MM.1S (cell line): ENCODE data around the gene EIF3L.

Source experiments
- DNase-seq: peaks from one replicate; pipeline ENCODE4 v3.0.0-alpha.2; 2015
- H2AFZ ChIP-seq: fragments of 300-600 bp; sonication (generic); 2 replicates; pipeline ENCODE4 v1.6.0; 2016; ENCODE audit warnings: antibody characterized with exemption, low read length
- H3F3A ChIP-seq: fragments of 300-600 bp; sonication (generic); 2 replicates; pipeline ENCODE4 v1.6.1; 2016; ENCODE audit warnings: mild to moderate bottlenecking, antibody characterized with exemption, low read length, moderate library complexity, mixed read lengths; ENCODE audit not compliant: insufficient read depth
- H3K27ac ChIP-seq: fragments of 300-600 bp; sonication (generic); 2 replicates; pipeline ENCODE4 v1.5.1; 2016; ENCODE audit warnings: mild to moderate bottlenecking, low read length
- H3K27me3 ChIP-seq: fragments of 300-600 bp; sonication (generic); replicated peaks from 2 replicates; pipeline ENCODE4 v1.6.0; 2016; ENCODE audit warnings: low read length; ENCODE audit not compliant: insufficient read depth
- H3K36me3 ChIP-seq: fragments of 300-600 bp; sonication (generic); replicated peaks from 2 replicates; pipeline ENCODE4 v1.6.1; 2016; ENCODE audit warnings: mild to moderate bottlenecking, low read length, mixed read lengths; ENCODE audit not compliant: insufficient read depth
- H3K4me1 ChIP-seq: fragments of 300-600 bp; sonication (generic); 2 replicates; pipeline ENCODE4 v1.6.1; 2016; ENCODE audit warnings: low read length, mixed read lengths
- H3K4me2 ChIP-seq: fragments of 300-600 bp; sonication (generic); 2 replicates; pipeline ENCODE4 v1.6.0; 2016; ENCODE audit warnings: low read depth, low read length
- H3K4me3 ChIP-seq: fragments of 300-600 bp; sonication (generic); 2 replicates; pipeline ENCODE4 v1.5.1; 2016; ENCODE audit warnings: low read length, mixed read lengths
- H3K79me2 ChIP-seq: fragments of 300-600 bp; sonication (generic); 2 replicates; pipeline ENCODE4 v1.6.1; 2016; ENCODE audit warnings: mixed run types, low read length, mixed read lengths
- H3K9ac ChIP-seq: fragments of 300-600 bp; sonication (generic); 2 replicates; pipeline ENCODE4 v1.6.1; 2016; ENCODE audit warnings: low read length, mixed read lengths
- H3K9me2 ChIP-seq: fragments of 300-600 bp; sonication (generic); replicated peaks from 2 replicates; pipeline ENCODE4 v1.6.1; 2016; ENCODE audit warnings: mild to moderate bottlenecking, low read length, mixed read lengths; ENCODE audit not compliant: insufficient read depth
- H3K9me3 ChIP-seq: fragments of 300-600 bp; sonication (generic); replicated peaks from 2 replicates; pipeline ENCODE4 v1.6.1; 2016; ENCODE audit warnings: mild to moderate bottlenecking, low read length, mixed read lengths; ENCODE audit not compliant: insufficient read depth
- H4K20me1 ChIP-seq: fragments of 300-600 bp; sonication (generic); 2 replicates; pipeline ENCODE4 v1.6.1; 2016; ENCODE audit warnings: mild to moderate bottlenecking, low read length, moderate library complexity, mixed read lengths; ENCODE audit not compliant: insufficient read depth
- EZH2 ChIP-seq: fragments of 300-600 bp; sonication (generic); optimal IDR thresholded peaks from 2 replicates; pipeline ENCODE3; 2017; ENCODE audit warnings: low read depth, mild to moderate bottlenecking, antibody characterized with exemption, low read length, mixed read lengths
- EZH2phosphoT487 ChIP-seq: fragments of 300-600 bp; sonication (generic); IDR thresholded peaks from 2 replicates; pipeline ENCODE4 v1.6.1; 2018; ENCODE audit warnings: antibody characterized with exemption, low read length
- TF ChIP-seq, protein P1 (sequence below): fragments of 300-600 bp; sonication (generic); IDR thresholded peaks from 2 replicates; pipeline ENCODE4 v1.5.1; 2016; ENCODE audit warnings: antibody characterized with exemption, low read length, mixed read lengths

The EIF3L gene

GRCh38 chr22:37815593-37815992 is 33.6 kb upstream of the EIF3L start:
- Histone ChIP-seq H3F3A (no peaks in the 10 kb centered on the region), H3K27me3 (peaks cover 10% of the 10 kb centered on the region), H4K20me1 (no peaks in the 10 kb centered on the region), H3K9ac (no peak overlapping the region), H3K4me2 (no peak overlapping the region), H3K9me2 (no peaks in the 10 kb centered on the region), H3K79me2 (no peaks in the 10 kb centered on the region), H3K36me3 (no peaks in the 10 kb centered on the region), H3K27ac (no peak overlapping the region), H3K4me1 (peaks cover 4% of the 10 kb centered on the region), H2AFZ (no peak overlapping the region), H3K4me3 (no peak overlapping the region), H3K9me3 (no peaks in the 10 kb centered on the region)
- no peak for DNase-seq
- TF ChIP-seq EZH2phosphoT487 (no peak), EZH2 (no peak)
- TF ChIP-seq, protein P1, sequence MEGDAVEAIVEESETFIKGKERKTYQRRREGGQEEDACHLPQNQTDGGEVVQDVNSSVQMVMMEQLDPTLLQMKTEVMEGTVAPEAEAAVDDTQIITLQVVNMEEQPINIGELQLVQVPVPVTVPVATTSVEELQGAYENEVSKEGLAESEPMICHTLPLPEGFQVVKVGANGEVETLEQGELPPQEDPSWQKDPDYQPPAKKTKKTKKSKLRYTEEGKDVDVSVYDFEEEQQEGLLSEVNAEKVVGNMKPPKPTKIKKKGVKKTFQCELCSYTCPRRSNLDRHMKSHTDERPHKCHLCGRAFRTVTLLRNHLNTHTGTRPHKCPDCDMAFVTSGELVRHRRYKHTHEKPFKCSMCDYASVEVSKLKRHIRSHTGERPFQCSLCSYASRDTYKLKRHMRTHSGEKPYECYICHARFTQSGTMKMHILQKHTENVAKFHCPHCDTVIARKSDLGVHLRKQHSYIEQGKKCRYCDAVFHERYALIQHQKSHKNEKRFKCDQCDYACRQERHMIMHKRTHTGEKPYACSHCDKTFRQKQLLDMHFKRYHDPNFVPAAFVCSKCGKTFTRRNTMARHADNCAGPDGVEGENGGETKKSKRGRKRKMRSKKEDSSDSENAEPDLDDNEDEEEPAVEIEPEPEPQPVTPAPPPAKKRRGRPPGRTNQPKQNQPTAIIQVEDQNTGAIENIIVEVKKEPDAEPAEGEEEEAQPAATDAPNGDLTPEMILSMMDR: no peak

- Histone ChIP-seq H3K36me3 (no peaks in the 10 kb centered on the region), H3K27ac (no peak overlapping the region), H3K4me2 (no peak overlapping the region), H3K9me3 (no peaks in the 10 kb centered on the region), H4K20me1 (no peaks in the 10 kb centered on the region), H3K4me1 (peaks cover 4% of the 10 kb centered on the region), H3K9me2 (no peaks in the 10 kb centered on the region), H3K9ac (no peak overlapping the region), H3F3A (no peaks in the 10 kb centered on the region), H3K4me3 (no peak overlapping the region), H3K79me2 (no peaks in the 10 kb centered on the region), H2AFZ (no peak overlapping the region), H3K27me3 (peaks cover 10% of the 10 kb centered on the region)
- no peak for TF ChIP-seq EZH2
- TF ChIP-seq, protein P1: no peak
- TF ChIP-seq EZH2phosphoT487: no peak
- DNase-seq: no peak
Measured at GRCh38 chr22:37816543-37817180, 32.6 kb upstream of the EIF3L start.

DNA sequence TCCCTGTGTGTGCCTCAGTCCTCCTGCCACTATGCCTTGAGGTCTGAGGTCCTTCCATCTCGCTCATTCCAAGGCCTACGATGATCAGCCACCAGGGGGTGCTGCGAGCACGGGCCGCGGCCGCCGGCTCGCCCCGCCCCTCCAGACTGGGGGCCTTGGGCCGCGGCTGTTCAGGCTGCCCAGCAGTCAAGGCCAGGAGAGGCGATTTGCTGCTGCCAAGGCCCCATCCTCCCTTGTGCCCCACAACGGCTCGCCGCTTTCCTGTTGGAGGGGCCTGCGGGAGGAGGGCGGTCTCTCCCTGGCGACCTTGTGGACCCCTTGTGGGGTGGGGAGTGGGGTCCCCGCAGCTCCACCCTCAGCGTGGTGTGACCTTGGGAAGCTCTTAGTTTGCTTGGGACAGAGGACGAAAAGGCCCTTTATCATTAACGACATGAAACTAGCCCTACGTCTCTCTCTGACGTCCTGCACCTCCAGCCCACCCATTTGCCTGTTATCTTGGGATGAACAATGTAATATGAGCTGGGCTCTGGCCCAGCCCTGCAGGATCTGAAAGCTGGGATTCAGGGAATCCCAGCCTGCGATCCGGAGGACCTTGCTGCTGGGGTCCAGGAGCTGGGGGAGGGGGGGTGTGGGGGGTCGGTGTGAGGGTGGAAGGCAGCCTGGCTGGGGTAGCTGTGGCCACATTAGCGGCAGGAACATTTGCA is 31.4 kb upstream of the EIF3L start:
- Histone ChIP-seq H4K20me1 (no peaks in the 10 kb centered on the region), H2AFZ (peak overlapping the region; percentile 72), H3K9ac (peak overlapping the region; percentile 12; the same call in 1 of the 2 replicates), H3K9me3 (no peaks in the 10 kb centered on the region), H3K4me1 (peaks cover 4% of the 10 kb centered on the region), H3F3A (no peaks in the 10 kb centered on the region), H3K36me3 (no peaks in the 10 kb centered on the region), H3K27me3 (peaks cover 18% of the 10 kb centered on the region), H3K4me3 (peak overlapping the region; percentile 41), H3K9me2 (no peaks in the 10 kb centered on the region), H3K4me2 (peak overlapping the region; percentile 90), H3K27ac (no peak overlapping the region), H3K79me2 (no peaks in the 10 kb centered on the region)
- peak; percentile 66 for DNase-seq
- no peak for TF ChIP-seq EZH2phosphoT487
- TF ChIP-seq, protein P1: peak; percentile 96
